ENCODE measurements around the gene TMC3.

GRCh38 chr15:81379269-81379668 is 5.3 kb upstream of the TMC3 start:
- TF ChIP-seq KLF11 (CRISPR knock-in tag; IDR thresholded peaks at IDR 0.05), result no peak
- no peak for TF ChIP-seq SIN3A (IDR thresholded peaks at IDR 0.05; ENCODE audit: borderline replicate concordance, low read depth, low read length)
- TF ChIP-seq KLF15 (CRISPR knock-in tag; IDR thresholded peaks at IDR 0.05; ENCODE audit: borderline replicate concordance), result no peak
- TF ChIP-seq GLI4 (CRISPR knock-in tag; IDR thresholded peaks at IDR 0.05; ENCODE audit: borderline replicate concordance), result no peak
- TF ChIP-seq ZNF570 (CRISPR knock-in tag; IDR thresholded peaks at IDR 0.05; ENCODE audit: borderline replicate concordance), result no peak
- TF ChIP-seq KDM5B (CRISPR knock-in tag; IDR thresholded peaks at IDR 0.05; ENCODE audit: borderline replicate concordance), result no peak
- TF ChIP-seq NFE2L1 (CRISPR knock-in tag; IDR thresholded peaks at IDR 0.05; ENCODE audit: borderline replicate concordance), result no peak
- no peak for TF ChIP-seq SP4 (CRISPR knock-in tag; IDR thresholded peaks at IDR 0.05)
- no peak for TF ChIP-seq ZNF790 (CRISPR knock-in tag; IDR thresholded peaks at IDR 0.05; ENCODE audit: borderline replicate concordance)

All from HepG2 (cell line).